Upper lobe of right lung (tissue), 1 donor: ENCODE results near the gene FOXO3. TPM values are rescaled to one million over a fixed set of nuclear protein-coding genes. Genes with fewer than 3 reads are reported as not detected.
A peak's percentile ranks its signal among the peaks of the same experiment; 100 is the strongest.

Experiments used
- ATAC-seq: fragments of 200-7000 bp; cut with Tn5 transposase; one replicate; pipeline ENCODE4 v1.9.1; 2020; ENCODE audit warnings: mild to moderate bottlenecking, moderate library complexity
- DNase-seq: peaks from one replicate; pipeline ENCODE4 v3.0.0-alpha.2; 2020
- H3K27ac ChIP-seq: fragments of 200-600 bp; one replicate; pipeline ENCODE4 v1.8.0; 2022
- H3K27me3 ChIP-seq: fragments of 200-600 bp; one replicate; pipeline ENCODE4 v1.8.0; 2022; ENCODE audit warnings: mild to moderate bottlenecking
- H3K36me3 ChIP-seq: fragments of 200-600 bp; one replicate; pipeline ENCODE4 v1.8.0; 2022
- H3K4me1 ChIP-seq: fragments of 200-600 bp; one replicate; pipeline ENCODE4 v1.8.0; 2022
- H3K4me3 ChIP-seq: fragments of 200-600 bp; one replicate; pipeline ENCODE4 v1.8.0; 2022; ENCODE audit warnings: mild to moderate bottlenecking
- H3K9me3 ChIP-seq: fragments of 200-600 bp; one replicate; pipeline ENCODE4 v1.8.0; 2022
- intact Hi-C: fragments of 100-400 bp; cut with DNase I; formaldehyde crosslinking; loops from one replicate; pipeline ENCODE4 v1.11.0; 2022
- total RNA-seq: library from RNA; stranded (reverse); fragmentation: NEBNext Ultra II Directional; extraction: Animal tissue kit (Norgen Biotek cat#: 25700); gene quantifications from one replicate; pipeline ENCODE4 v1.2.1, GENCODE V29; 2021
- TF ChIP-seq, protein P1 (sequence below): fragments of 200-600 bp; IDR thresholded peaks from one replicate; pipeline ENCODE4 v1.8.0; 2022; ENCODE audit warnings: antibody characterized with exemption
- donor health status: DM: no; HTN: yes; CAD: no; lungs with severe emphysema.

The FOXO3 gene
- total RNA-seq, 1 donor from 2014 or later, result 73.6 TPM

DNA sequence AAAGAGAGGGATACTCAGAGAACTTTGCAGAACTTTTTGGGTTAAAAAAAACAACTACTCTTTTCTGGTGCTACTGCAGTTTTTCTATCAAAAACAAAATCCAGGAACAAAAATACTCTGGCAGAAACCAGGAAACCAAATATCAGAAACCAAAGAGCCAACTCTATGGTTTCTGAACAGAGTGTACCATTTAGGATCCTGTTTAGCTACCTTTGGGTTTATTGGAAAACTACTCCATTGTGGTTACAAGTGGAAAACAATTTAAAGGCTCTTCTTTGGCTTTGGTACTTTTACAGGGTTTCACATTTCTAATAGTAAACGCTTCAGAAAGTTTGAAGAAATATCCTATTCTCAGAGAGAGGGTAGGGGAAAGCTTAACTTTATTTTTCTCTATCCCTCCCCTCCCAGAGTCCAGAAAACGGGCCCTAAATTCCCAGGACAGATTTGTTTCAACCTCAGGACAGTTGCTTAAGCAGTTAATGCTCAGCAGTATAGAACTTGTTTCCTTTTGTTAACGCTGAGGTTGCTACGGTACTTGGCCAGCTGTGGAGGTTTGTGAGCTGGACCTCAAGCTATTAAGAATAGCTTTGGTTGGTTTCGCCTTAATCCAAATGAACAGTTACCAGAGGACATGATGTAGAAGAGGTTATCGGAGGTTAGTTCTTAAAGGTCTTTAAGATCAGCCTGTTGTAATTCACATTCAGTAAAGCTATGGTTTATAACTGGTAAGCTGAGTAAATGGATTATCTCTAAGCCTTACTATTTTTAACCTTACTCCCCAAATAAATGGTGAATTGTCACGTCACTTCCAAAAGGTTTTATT lies 47.9 kb downstream of the FOXO3 start:
- H3K4me1 ChIP-seq, result peaks cover 37% of the 10 kb centered on the region
- H3K9me3 ChIP-seq, result peaks cover 4% of the 10 kb centered on the region
- H3K36me3 ChIP-seq, result no peaks in the 10 kb centered on the region
- intact Hi-C loops, result loop anchor here (10.0 kb wide), 1 partner anchor 46 kb away; no protein-coding TSS in a partner anchor
- TF ChIP-seq, protein P1, sequence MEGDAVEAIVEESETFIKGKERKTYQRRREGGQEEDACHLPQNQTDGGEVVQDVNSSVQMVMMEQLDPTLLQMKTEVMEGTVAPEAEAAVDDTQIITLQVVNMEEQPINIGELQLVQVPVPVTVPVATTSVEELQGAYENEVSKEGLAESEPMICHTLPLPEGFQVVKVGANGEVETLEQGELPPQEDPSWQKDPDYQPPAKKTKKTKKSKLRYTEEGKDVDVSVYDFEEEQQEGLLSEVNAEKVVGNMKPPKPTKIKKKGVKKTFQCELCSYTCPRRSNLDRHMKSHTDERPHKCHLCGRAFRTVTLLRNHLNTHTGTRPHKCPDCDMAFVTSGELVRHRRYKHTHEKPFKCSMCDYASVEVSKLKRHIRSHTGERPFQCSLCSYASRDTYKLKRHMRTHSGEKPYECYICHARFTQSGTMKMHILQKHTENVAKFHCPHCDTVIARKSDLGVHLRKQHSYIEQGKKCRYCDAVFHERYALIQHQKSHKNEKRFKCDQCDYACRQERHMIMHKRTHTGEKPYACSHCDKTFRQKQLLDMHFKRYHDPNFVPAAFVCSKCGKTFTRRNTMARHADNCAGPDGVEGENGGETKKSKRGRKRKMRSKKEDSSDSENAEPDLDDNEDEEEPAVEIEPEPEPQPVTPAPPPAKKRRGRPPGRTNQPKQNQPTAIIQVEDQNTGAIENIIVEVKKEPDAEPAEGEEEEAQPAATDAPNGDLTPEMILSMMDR, result no peak
- ATAC-seq (no peak), DNase-seq (no peak)
- H3K27me3 ChIP-seq, result no peaks in the 10 kb centered on the region
- H3K4me3 ChIP-seq, result no peak overlapping the region
- H3K27ac ChIP-seq, result peak overlapping the region; percentile 6

DNA sequence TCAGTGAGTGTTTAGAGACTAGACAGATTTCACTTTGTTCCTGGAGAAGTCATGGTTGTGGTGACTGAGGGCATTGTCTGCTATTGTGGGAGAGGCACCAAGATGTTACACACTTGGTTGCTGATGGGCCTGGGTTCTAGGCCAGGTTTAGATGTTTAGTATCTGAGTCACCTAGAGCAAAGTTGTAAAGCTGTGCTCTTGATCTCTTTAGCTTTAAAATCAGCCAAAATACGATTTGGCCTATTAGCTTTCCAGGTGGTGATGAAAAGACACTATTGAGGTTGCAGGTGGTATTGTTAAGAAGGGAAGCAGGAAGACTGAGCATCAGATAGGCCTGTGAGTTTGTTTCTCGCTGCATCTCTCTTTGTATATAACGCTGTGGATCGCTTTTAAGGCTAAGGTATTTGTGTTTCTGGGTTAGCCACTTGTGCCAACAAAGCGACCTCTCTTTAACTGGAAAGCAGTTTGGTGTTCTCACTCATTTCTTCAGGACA lies 48.6 kb downstream of the FOXO3 start:
- ATAC-seq, result no peak
- Histone ChIP-seq H3K4me1 (peaks cover 37% of the 10 kb centered on the region), H3K27ac (no peak overlapping the region), H3K4me3 (no peak overlapping the region), H3K27me3 (no peaks in the 10 kb centered on the region), H3K9me3 (peaks cover 4% of the 10 kb centered on the region), H3K36me3 (no peaks in the 10 kb centered on the region)
- TF ChIP-seq, protein P1, result no peak
- DNase-seq, result no peak
- intact Hi-C loops, result loop anchor here (10.0 kb wide), 1 partner anchor 45 kb away; no protein-coding TSS in a partner anchor

DNA sequence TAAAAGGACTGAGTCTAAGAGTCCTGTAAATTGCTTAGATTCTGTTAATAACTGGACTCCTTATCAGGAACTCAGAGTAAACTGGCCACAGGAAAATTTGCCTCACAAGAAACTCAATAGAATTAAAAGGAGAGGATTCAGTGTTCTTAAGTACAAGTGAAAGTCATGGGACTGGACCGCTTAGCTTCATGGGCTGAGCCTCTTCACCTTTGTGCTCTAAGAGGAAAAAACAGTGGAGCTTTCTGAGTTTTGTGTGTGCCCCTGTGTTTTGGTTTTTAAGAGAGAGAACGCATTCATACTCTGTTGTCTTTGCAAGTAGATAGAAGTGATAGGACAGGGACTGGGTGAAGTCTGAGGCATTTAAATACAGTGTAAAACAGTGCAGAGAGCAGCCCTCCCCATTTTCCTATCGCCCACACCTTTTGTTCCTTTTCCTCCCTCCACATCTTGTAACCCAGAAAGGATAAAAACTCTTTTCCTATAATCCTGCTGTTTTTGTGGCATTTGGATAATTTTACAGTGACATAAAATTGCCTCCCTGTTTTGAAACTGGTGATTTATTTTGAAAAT lies 49.6 kb downstream of the FOXO3 start:
- ATAC-seq (no peak), DNase-seq (no peak)
- H3K36me3 ChIP-seq, result no peaks in the 10 kb centered on the region
- peaks cover 42% of the 10 kb centered on the region for H3K4me1 ChIP-seq
- no peaks in the 10 kb centered on the region for H3K27me3 ChIP-seq
- TF ChIP-seq, protein P1, result no peak
- no peak overlapping the region for H3K27ac ChIP-seq
- intact Hi-C loops, result no loop called here
- no peak overlapping the region for H3K4me3 ChIP-seq
- peaks cover 4% of the 10 kb centered on the region for H3K9me3 ChIP-seq

DNA sequence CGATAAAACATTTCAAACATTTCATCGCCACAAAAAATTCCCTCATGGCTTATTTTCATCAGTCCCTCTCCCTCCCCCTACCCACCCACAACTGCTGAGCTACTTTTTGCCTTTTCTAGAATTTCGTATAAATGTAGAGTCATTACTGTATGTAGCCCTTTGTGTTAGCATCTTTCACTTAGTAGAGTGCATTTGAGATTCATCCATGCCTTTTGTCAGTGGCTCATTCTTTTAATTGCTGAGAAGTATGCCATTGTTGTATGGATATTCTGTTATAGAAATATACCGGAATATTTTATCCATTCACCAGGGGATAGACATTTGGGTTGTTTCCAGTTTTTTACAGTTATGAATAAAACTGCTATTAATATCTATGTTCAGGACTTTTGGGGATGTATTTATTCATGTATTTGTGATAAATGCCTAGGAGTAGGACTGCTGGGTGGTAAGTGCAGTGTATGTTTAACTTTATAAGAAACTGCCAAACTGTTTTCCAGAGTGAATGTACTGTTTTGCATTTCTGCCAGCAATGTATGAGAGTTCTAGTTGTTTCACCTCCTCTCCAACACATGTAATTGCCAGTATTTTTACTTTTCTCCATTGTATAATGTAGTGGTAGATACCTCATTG lies 50.4 kb downstream of the FOXO3 start:
- TF ChIP-seq, protein P1, result no peak
- ATAC-seq, result no peak
- H3K4me3 ChIP-seq, result no peak overlapping the region
- H3K27ac ChIP-seq, result no peak overlapping the region
- no peaks in the 10 kb centered on the region for H3K27me3 ChIP-seq
- DNase-seq, result no peak
- peaks cover 40% of the 10 kb centered on the region for H3K4me1 ChIP-seq
- H3K36me3 ChIP-seq, result no peaks in the 10 kb centered on the region
- intact Hi-C loops, result no loop called here
- peaks cover 4% of the 10 kb centered on the region for H3K9me3 ChIP-seq

DNA sequence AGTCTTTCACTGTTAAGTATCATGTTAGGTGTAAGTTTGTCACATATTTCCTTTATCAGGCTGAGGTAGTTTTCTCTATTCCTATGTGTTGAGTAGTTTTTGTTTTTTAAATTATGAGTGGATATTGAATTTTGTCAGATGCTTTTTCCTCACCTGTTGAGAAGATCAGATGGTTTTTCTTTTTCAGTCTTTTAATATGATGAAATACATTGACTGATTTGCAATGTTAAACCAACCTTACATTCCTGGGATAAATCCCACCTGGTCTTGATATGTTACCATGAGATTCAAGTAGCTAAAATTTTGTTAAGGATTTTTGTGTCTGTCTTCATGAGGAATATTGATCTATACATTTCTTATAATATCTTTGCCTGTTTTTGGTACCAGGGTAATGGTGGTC lies 52.1 kb downstream of the FOXO3 start:
- ATAC-seq (no peak), DNase-seq (no peak)
- Histone ChIP-seq H3K27ac (no peak overlapping the region), H3K27me3 (no peaks in the 10 kb centered on the region), H3K9me3 (peaks cover 4% of the 10 kb centered on the region), H3K4me1 (peaks cover 45% of the 10 kb centered on the region), H3K36me3 (no peaks in the 10 kb centered on the region), H3K4me3 (no peak overlapping the region)
- TF ChIP-seq, protein P1, result no peak
- intact Hi-C loops, result no loop called here
